ENCODE data around the gene UGT1A9. TPM values are rescaled to one million over a fixed set of nuclear protein-coding genes. Genes with fewer than 3 reads are reported as not detected.
A peak's percentile ranks its signal among the peaks of the same experiment; 100 is the strongest.

The UGT1A9 gene
- total RNA-seq, 1 experiment from 2014 or later: not detected

DNA sequence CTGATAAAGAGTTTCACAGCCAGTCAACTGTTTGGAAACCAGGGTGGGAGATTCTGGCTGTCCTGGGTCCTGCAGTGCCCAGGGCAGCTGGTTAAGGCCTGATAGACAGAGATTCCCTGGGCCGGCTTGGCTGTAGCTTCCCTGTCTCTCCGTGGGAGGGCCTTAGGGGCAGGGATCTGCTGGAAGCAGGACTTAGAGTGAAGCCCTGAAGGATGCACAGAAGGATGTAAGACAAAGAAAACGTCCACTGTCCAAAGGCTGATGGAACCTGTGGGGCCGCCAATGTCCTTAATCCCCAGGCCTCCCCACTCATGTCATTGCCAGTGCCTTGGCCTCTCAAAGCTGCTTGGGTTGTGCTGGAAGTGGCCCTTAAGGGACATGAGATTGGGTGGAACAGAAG is 139.4 kb downstream of the UGT1A9 start:
- Mint-ChIP-seq H3K27ac (ENCODE audit: low read depth, unreplicated experiment) (no peak overlapping the region), H3K4me3 (ENCODE audit: unreplicated experiment) (no peak overlapping the region), H3K36me3 (ENCODE audit: insufficient read depth, unreplicated experiment) (no peaks in the 10 kb centered on the region), H3K4me1 (ENCODE audit: insufficient read depth, unreplicated experiment) (no peaks in the 10 kb centered on the region), H3K9me3 (ENCODE audit: unreplicated experiment) (no peaks in the 10 kb centered on the region), H3K27me3 (ENCODE audit: insufficient read depth, unreplicated experiment) (peaks cover 13% of the 10 kb centered on the region)
- no TSS peak for BruUV-seq (replicated peaks)
- DNase-seq (ENCODE audit: unreplicated experiment): no peak
- TF ChIP-seq, protein P1, sequence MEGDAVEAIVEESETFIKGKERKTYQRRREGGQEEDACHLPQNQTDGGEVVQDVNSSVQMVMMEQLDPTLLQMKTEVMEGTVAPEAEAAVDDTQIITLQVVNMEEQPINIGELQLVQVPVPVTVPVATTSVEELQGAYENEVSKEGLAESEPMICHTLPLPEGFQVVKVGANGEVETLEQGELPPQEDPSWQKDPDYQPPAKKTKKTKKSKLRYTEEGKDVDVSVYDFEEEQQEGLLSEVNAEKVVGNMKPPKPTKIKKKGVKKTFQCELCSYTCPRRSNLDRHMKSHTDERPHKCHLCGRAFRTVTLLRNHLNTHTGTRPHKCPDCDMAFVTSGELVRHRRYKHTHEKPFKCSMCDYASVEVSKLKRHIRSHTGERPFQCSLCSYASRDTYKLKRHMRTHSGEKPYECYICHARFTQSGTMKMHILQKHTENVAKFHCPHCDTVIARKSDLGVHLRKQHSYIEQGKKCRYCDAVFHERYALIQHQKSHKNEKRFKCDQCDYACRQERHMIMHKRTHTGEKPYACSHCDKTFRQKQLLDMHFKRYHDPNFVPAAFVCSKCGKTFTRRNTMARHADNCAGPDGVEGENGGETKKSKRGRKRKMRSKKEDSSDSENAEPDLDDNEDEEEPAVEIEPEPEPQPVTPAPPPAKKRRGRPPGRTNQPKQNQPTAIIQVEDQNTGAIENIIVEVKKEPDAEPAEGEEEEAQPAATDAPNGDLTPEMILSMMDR (IDR thresholded peaks at IDR 0.05; ENCODE audit: unreplicated experiment): no peak
- ChIA-PET CTCF (no interaction called here), POLR2A (no interaction called here)
- intact Hi-C loops (cut with micrococcal nuclease): no loop called here

DNA sequence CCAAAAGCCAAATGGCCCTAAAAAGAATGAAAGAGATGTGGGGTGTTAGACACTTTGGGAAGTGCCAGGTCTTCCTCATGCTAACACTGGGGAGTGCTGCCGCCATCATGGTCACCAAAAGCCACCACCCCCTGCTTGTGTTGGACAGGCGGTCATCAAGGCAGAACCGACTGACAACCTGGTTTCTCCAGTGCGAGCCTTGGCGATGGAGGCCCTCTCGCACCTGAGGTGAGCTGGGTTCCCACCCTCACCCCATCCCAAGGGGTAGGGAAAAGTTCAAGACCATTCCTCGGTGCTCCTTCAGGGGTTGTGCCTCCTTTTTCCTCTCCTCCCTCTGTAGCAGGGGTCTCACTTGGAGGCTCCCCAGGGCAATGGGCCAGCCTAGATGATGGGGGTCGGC is 140.0 kb downstream of the UGT1A9 start:
- no peak for DNase-seq (ENCODE audit: unreplicated experiment)
- Mint-ChIP-seq H3K27ac (ENCODE audit: low read depth, unreplicated experiment) (no peak overlapping the region), H3K9me3 (ENCODE audit: unreplicated experiment) (no peaks in the 10 kb centered on the region), H3K4me3 (ENCODE audit: unreplicated experiment) (no peak overlapping the region), H3K36me3 (ENCODE audit: insufficient read depth, unreplicated experiment) (no peaks in the 10 kb centered on the region), H3K27me3 (ENCODE audit: insufficient read depth, unreplicated experiment) (peaks cover 13% of the 10 kb centered on the region), H3K4me1 (ENCODE audit: insufficient read depth, unreplicated experiment) (no peaks in the 10 kb centered on the region)
- POLR2A ChIA-PET: no interaction called here
- intact Hi-C loops (cut with micrococcal nuclease): no loop called here
- BruUV-seq (replicated peaks): no TSS peak
- CTCF ChIA-PET: no interaction called here
- TF ChIP-seq, protein P1 (IDR thresholded peaks at IDR 0.05; ENCODE audit: unreplicated experiment): no peak

DNA sequence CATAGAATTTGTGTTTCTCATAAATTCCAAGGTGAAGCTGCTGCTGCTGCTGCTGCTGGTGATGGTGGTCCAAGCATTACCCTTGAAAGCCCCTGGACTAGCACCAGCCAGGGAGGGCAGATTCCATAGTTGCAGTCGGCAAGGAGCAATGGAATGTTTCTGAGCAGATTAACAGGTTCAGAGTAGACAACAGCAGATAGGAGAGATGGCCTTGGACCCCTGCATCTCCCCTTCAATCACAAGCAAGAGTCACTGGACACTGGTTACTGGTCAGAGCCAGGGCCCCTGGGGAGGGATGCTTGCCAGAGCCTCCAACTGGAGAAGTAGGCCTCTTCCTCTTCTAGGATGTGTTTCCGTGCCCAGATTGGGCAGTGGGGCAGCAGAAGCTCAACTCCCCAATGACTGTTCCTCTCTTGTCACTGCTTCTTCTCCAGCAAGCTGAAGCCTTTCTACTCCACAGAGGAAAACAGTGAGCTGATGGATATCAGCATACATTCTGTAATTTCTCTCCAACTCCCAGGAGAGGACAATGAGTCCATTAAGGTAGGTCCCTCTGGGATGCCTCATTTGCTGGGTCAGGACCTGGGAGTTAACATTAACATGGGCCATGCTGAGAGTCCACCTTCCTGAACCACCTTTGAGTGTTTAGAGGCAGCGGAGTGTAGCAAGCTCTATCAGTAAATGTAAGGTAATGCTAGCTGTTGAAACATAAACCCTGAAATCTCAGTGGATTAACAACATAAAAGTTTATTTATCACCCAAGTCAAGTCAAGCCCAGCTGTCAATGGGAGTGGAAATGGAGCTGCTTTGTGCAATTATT is 141.7 kb downstream of the UGT1A9 start:
- no TSS peak for BruUV-seq (replicated peaks)
- POLR2A ChIA-PET: no interaction called here
- CTCF ChIA-PET: no interaction called here
- no peak for DNase-seq (ENCODE audit: unreplicated experiment)
- Mint-ChIP-seq H3K27ac (ENCODE audit: low read depth, unreplicated experiment) (no peak overlapping the region), H3K9me3 (ENCODE audit: unreplicated experiment) (no peaks in the 10 kb centered on the region), H3K4me1 (ENCODE audit: insufficient read depth, unreplicated experiment) (no peaks in the 10 kb centered on the region), H3K4me3 (ENCODE audit: unreplicated experiment) (no peak overlapping the region), H3K27me3 (ENCODE audit: insufficient read depth, unreplicated experiment) (peaks cover 13% of the 10 kb centered on the region), H3K36me3 (ENCODE audit: insufficient read depth, unreplicated experiment) (no peaks in the 10 kb centered on the region)
- TF ChIP-seq, protein P1 (IDR thresholded peaks at IDR 0.05; ENCODE audit: unreplicated experiment): no peak
- intact Hi-C loops (cut with micrococcal nuclease): no loop called here

DNA sequence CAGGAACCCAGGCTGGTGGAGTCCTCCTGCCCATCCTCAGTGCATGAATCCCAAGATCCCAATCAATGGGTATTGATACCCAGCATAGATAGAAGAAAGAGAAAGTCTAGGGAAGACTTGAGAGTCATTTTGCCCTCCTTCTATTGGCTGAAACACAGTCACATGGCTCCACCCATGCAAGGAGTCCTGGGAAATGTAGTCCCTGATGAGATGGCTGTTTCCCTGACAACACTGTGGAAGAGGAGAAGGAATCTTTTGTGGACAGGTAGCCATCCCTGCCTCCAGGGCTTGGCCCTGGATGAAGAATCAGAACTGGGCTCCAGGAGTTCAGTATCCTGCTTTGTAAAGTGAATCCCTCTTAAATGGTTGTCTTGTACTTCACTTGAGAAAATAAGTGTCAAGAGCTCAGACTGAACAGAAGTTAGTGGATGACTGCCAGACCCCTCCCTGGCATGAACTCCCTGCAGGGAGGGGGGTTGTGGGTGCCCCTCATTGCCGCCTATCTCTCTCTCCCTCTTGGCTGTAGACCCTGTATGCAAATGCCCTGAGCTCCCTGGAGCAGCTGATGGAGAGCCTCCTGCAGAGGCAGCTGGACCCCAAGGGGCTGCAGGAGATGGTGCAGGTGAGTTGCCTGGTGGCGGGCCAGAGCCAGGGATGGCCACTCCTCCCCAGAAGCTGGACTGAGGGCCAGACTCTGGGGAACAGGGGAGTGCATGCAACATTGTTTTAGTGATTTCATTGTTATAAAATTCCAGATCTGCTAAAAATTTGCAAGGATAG is 142.5 kb downstream of the UGT1A9 start:
- CTCF ChIA-PET: interaction anchor here (0.7 kb wide), 1 partner anchor 103 kb away, joined by 3 read pairs; no protein-coding TSS in a partner anchor

More for the DNA sequence above, 142.5 kb downstream of the UGT1A9 start:
- intact Hi-C loops (cut with micrococcal nuclease): no loop called here
- TF ChIP-seq, protein P1 (IDR thresholded peaks at IDR 0.05; ENCODE audit: unreplicated experiment): no peak
- POLR2A ChIA-PET: no interaction called here
- Mint-ChIP-seq H3K27me3 (ENCODE audit: insufficient read depth, unreplicated experiment) (peaks cover 12% of the 10 kb centered on the region), H3K36me3 (ENCODE audit: insufficient read depth, unreplicated experiment) (no peaks in the 10 kb centered on the region), H3K4me1 (ENCODE audit: insufficient read depth, unreplicated experiment) (no peaks in the 10 kb centered on the region), H3K27ac (ENCODE audit: low read depth, unreplicated experiment) (no peak overlapping the region), H3K4me3 (ENCODE audit: unreplicated experiment) (no peak overlapping the region), H3K9me3 (ENCODE audit: unreplicated experiment) (no peaks in the 10 kb centered on the region)
- DNase-seq (ENCODE audit: unreplicated experiment): peak; percentile 16
- BruUV-seq (replicated peaks): no TSS peak
